Measurements from ENCODE around the gene GINS3. TPM values are rescaled to one million over a fixed set of nuclear protein-coding genes. Genes with fewer than 3 reads are reported as not detected.

The GINS3 gene
- total RNA-seq, 2 experiments from 2014 or later, result 49.1 to 50.5 TPM

DNA sequence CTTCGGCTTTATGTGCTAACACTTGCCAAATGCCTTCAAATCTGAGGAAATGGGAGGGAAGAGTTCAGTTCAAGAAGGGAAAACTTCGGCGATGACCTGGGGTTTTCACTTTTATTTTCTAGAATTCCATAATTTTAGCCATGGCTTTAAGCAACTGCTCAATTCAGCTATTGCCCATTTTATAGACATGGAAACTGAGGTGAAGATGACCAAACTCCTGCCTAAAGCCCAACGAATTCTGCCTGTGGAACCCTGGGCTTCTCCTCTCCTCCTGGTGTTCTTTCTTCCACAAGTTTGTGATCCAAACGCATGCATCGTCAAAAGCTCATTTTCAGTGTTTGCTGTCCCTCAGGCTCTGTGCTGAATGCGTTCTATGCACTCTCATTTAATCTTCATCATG is 58.3 kb downstream of the GINS3 start:
- no TSS peak for BruUV-seq (replicated peaks)
- H3K9me2 ChIP-seq (ENCODE audit: insufficient read depth, low read length), result no peaks in the 10 kb centered on the region
- no peaks in the 10 kb centered on the region for H3K9me3 ChIP-seq (ENCODE audit: low read length)
- no peak overlapping the region for H3K27ac ChIP-seq (ENCODE audit: low read depth, low read length, poor library complexity, severe bottlenecking)
- H4K20me1 ChIP-seq (ENCODE audit: insufficient read depth, low read length), result no peaks in the 10 kb centered on the region
- no peak overlapping the region for H2AFZ ChIP-seq (ENCODE audit: low read length)
- H3K4me2 ChIP-seq (ENCODE audit: low read length), result no peak overlapping the region
- no peak for DNase-seq (ENCODE audit: low spot score)
- H3K4me3 ChIP-seq (ENCODE audit: low read depth, low read length, poor library complexity, severe bottlenecking), result no peak overlapping the region
- ChIA-PET CTCF (ENCODE audit: unreplicated experiment) (no interaction called here), POLR2A (no interaction called here)
- peaks cover 12% of the 10 kb centered on the region for H3K36me3 ChIP-seq (ENCODE audit: insufficient read depth, low read length)
- peaks cover 7% of the 10 kb centered on the region for H3K4me1 ChIP-seq (ENCODE audit: insufficient read depth, low read length, poor library complexity, severe bottlenecking)
- intact Hi-C loops (cut with micrococcal nuclease; ENCODE audit: unreplicated experiment), result no loop called here
- TF ChIP-seq, protein P1, sequence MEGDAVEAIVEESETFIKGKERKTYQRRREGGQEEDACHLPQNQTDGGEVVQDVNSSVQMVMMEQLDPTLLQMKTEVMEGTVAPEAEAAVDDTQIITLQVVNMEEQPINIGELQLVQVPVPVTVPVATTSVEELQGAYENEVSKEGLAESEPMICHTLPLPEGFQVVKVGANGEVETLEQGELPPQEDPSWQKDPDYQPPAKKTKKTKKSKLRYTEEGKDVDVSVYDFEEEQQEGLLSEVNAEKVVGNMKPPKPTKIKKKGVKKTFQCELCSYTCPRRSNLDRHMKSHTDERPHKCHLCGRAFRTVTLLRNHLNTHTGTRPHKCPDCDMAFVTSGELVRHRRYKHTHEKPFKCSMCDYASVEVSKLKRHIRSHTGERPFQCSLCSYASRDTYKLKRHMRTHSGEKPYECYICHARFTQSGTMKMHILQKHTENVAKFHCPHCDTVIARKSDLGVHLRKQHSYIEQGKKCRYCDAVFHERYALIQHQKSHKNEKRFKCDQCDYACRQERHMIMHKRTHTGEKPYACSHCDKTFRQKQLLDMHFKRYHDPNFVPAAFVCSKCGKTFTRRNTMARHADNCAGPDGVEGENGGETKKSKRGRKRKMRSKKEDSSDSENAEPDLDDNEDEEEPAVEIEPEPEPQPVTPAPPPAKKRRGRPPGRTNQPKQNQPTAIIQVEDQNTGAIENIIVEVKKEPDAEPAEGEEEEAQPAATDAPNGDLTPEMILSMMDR (conservative IDR thresholded peaks at IDR 0.05; ENCODE audit: low read length), result no peak
- TF ChIP-seq EZH2phosphoT487 (IDR thresholded peaks at IDR 0.05; ENCODE audit: borderline replicate concordance, low read depth, low read length), result no peak
- no peaks in the 10 kb centered on the region for H3K79me2 ChIP-seq (ENCODE audit: insufficient read depth, low read depth, low read length)

DNA sequence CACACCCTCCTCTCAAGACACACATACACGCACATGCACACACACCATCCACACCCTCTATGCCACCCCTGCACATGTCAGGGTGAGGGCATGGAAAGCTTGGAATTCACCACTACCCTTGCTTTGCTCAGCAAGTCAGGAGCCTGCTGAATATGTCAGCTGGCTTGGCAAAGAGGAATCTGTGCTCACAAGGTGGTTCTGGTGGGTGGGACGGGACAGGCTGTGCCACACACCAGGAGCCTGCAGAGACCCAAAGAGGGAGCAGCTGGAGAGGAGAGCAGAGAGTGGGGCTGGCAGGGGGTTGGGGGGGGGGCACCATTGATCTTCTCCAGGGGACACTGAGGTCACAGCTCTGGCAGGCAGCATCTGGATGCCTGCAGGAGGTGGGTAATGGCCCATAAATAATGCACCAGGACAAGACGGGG is 59.0 kb downstream of the GINS3 start:
- H3K36me3 ChIP-seq (ENCODE audit: insufficient read depth, low read length), result peaks cover 6% of the 10 kb centered on the region; the same call in 1 of the 2 replicates
- H3K4me1 ChIP-seq (ENCODE audit: insufficient read depth, low read length, poor library complexity, severe bottlenecking), result peaks cover 7% of the 10 kb centered on the region
- H3K4me3 ChIP-seq (ENCODE audit: low read depth, low read length, poor library complexity, severe bottlenecking), result no peak overlapping the region
- no peaks in the 10 kb centered on the region for H4K20me1 ChIP-seq (ENCODE audit: insufficient read depth, low read length)
- intact Hi-C loops (cut with micrococcal nuclease; ENCODE audit: unreplicated experiment), result no loop called here
- no peak overlapping the region for H3K27ac ChIP-seq (ENCODE audit: low read depth, low read length, poor library complexity, severe bottlenecking)
- TF ChIP-seq, protein P1 (conservative IDR thresholded peaks at IDR 0.05; ENCODE audit: low read length), result no peak
- TF ChIP-seq EZH2phosphoT487 (IDR thresholded peaks at IDR 0.05; ENCODE audit: borderline replicate concordance, low read depth, low read length), result no peak
- CTCF ChIA-PET (ENCODE audit: unreplicated experiment), result no interaction called here
- no peaks in the 10 kb centered on the region for H3K79me2 ChIP-seq (ENCODE audit: insufficient read depth, low read depth, low read length)
- H3K9me3 ChIP-seq (ENCODE audit: low read length), result no peaks in the 10 kb centered on the region
- no peak overlapping the region for H2AFZ ChIP-seq (ENCODE audit: low read length)
- H3K4me2 ChIP-seq (ENCODE audit: low read length), result no peak overlapping the region
- BruUV-seq (replicated peaks), result no TSS peak
- POLR2A ChIA-PET, result no interaction called here
- no peaks in the 10 kb centered on the region for H3K9me2 ChIP-seq (ENCODE audit: insufficient read depth, low read length)
- DNase-seq (ENCODE audit: low spot score), result no peak

DNA sequence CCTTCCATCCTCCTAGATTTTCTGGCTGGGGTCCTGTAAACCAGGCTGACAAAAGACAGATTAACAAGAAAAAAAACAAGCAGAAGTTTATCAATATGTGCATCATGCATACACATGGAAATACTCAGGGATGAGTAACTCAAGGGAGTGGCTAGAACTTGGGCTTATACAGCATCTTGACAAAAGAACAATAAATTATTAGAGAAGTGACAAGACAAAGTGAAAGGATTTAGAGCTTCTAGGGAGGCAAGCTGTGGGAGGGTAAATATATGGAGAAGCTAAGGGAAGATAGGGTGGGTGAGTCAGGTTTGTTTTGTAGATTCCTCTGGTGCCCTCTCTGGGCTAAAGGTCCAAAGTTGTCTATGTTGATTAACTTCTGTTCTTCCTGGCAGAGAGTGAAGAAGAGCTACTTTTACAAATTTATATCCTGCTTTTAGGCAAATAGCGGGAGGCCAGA is 59.7 kb downstream of the GINS3 start:
- Histone ChIP-seq H4K20me1 (ENCODE audit: insufficient read depth, low read length) (no peaks in the 10 kb centered on the region), H3K4me1 (ENCODE audit: insufficient read depth, low read length, poor library complexity, severe bottlenecking) (peaks cover 7% of the 10 kb centered on the region), H2AFZ (ENCODE audit: low read length) (no peak overlapping the region), H3K27ac (ENCODE audit: low read depth, low read length, poor library complexity, severe bottlenecking) (no peak overlapping the region), H3K36me3 (ENCODE audit: insufficient read depth, low read length) (peaks cover 6% of the 10 kb centered on the region; the same call in 1 of the 2 replicates), H3K4me2 (ENCODE audit: low read length) (no peak overlapping the region), H3K9me3 (ENCODE audit: low read length) (no peaks in the 10 kb centered on the region), H3K79me2 (ENCODE audit: insufficient read depth, low read depth, low read length) (no peaks in the 10 kb centered on the region), H3K4me3 (ENCODE audit: low read depth, low read length, poor library complexity, severe bottlenecking) (no peak overlapping the region), H3K9me2 (ENCODE audit: insufficient read depth, low read length) (no peaks in the 10 kb centered on the region)
- ChIA-PET CTCF (ENCODE audit: unreplicated experiment) (no interaction called here), POLR2A (no interaction called here)
- intact Hi-C loops (cut with micrococcal nuclease; ENCODE audit: unreplicated experiment), result no loop called here
- TF ChIP-seq, protein P1 (conservative IDR thresholded peaks at IDR 0.05; ENCODE audit: low read length), result 0 out of 2 replicates have a peak, but pooled peaks have one; percentile 33
- no peak for TF ChIP-seq EZH2phosphoT487 (IDR thresholded peaks at IDR 0.05; ENCODE audit: borderline replicate concordance, low read depth, low read length)
- no peak for DNase-seq (ENCODE audit: low spot score)
- no TSS peak for BruUV-seq (replicated peaks)
